K562 (cell line): ENCODE results near the gene BCAS3. TPM values are rescaled to one million over a fixed set of nuclear protein-coding genes. Genes with fewer than 3 reads are reported as not detected.

Source experiments
- ATAC-seq: fragments of 200-7000 bp; cut with Tn5 transposase; 3 replicates; pipeline ENCODE4 v1.9.1; 2020; ENCODE audit warnings: moderate library complexity
- BruUV-seq: library from RNA; stranded (reverse); fragments of 400-500 nt; replicated peaks from 2 replicates; lab custom pipeline; 2021; lab: Mats Ljungman, UMichigan
- CTCF ChIA-PET: fragments of 300-600 bp; formaldehyde crosslinking; extraction: SDS; loops from one replicate; lab custom pipeline; 2021; ENCODE audit warnings: low intra/inter-chr PET ratio; lab: Yijun Ruan, JAX
- POLR2A ChIA-PET: fragments of 300-600, 350-650 bp; sonication (Branson Sonifier 250); formaldehyde crosslinking; extraction: SDS; loops from one replicate; lab custom pipeline; 2021; ENCODE audit warnings: antibody characterized with exemption, inconsistent platforms; lab: Yijun Ruan, JAX
- DNase-seq, 4 experiments: peaks; one replicate each; pipeline versions ENCODE4 v3.0.0 to v3.0.0-alpha.2; 2011 to 2018; ENCODE audit warnings: low spot score in 3 of 4, mixed read lengths in 3 of 4; ENCODE audit errors: extremely low read depth in 1 of 4
- FAIRE-seq: peaks from 2 replicates; lab custom pipeline; 2011; peaks lifted over from hg19 to GRCh38; lab: Jason Lieb, UNC
- H2AFZ ChIP-seq: 2 replicates; pipeline ENCODE4 v1.6.0; 2011; ENCODE audit warnings: low read depth, low read length, control low read depth, inconsistent platforms
- H3K27ac ChIP-seq: fragments of 200-600 bp; 3 replicates; pipeline ENCODE4 v1.8.0; 2011; ENCODE audit warnings: low read depth, mild to moderate bottlenecking, control low read depth, inconsistent platforms, low read length, moderate library complexity, mixed read lengths; ENCODE audit errors: extremely low read depth
- H3K27me3 ChIP-seq, 2 experiments: fragments of 300-600 bp in 1 of 2; 2 replicates in 1 of 2; 3 replicates in 1 of 2; pipeline versions ENCODE4 v1.6.0 to v1.8.0; 2011; ENCODE audit warnings: inconsistent platforms in 2 of 2, low read length in 2 of 2, mild to moderate bottlenecking in 1 of 2, mixed read lengths in 1 of 2, moderate library complexity in 1 of 2; ENCODE audit not compliant: control insufficient read depth in 2 of 2, insufficient read depth in 2 of 2
- H3K36me3 ChIP-seq: fragments of 300-600 bp; 3 replicates; pipeline ENCODE4 v1.8.0; 2011; ENCODE audit warnings: mild to moderate bottlenecking, low read length, inconsistent platforms; ENCODE audit not compliant: control insufficient read depth, insufficient read depth
- H3K4me1 ChIP-seq, 2 experiments: fragments of 200-600 bp in 1 of 2; replicated peaks in 1 of 2; 2 replicates in 1 of 2; 3 replicates in 1 of 2; pipeline versions ENCODE4 v1.5.1 to v1.8.0; 2011; ENCODE audit warnings: inconsistent platforms in 2 of 2, low read length in 2 of 2, mild to moderate bottlenecking in 1 of 2, mixed read lengths in 1 of 2, moderate library complexity in 1 of 2; ENCODE audit not compliant: control insufficient read depth in 2 of 2, insufficient read depth in 2 of 2
- H3K4me2 ChIP-seq: 2 replicates; pipeline ENCODE4 v1.6.1; 2011; ENCODE audit warnings: low read length, control low read depth, inconsistent platforms, mixed read lengths; ENCODE audit not compliant: insufficient read depth
- H3K4me3 ChIP-seq: fragments of 200-600 bp; sonication (generic), shearing (Covaris generic); 2 replicates; pipeline ENCODE4 v1.5.1; 2016; ENCODE audit warnings: control low read depth, inconsistent platforms
- H3K79me2 ChIP-seq: fragments of 200-600 bp; 3 replicates; pipeline ENCODE4 v1.8.0; 2011; ENCODE audit warnings: low read length, inconsistent platforms; ENCODE audit not compliant: control insufficient read depth, insufficient read depth
- H3K9ac ChIP-seq, 2 experiments: 2 replicates each; pipeline versions ENCODE4 v1.6.0 to v1.6.1; 2011; ENCODE audit warnings: low read depth in 2 of 2, low read length in 2 of 2, control low read depth in 1 of 2, inconsistent platforms in 1 of 2, mild to moderate bottlenecking in 1 of 2, mixed read lengths in 1 of 2; ENCODE audit not compliant: insufficient read depth in 1 of 2
- H3K9me1 ChIP-seq: one replicate; pipeline ENCODE4 v1.6.0; 2011; ENCODE audit warnings: inconsistent platforms, mild to moderate bottlenecking, low read length, moderate library complexity; ENCODE audit not compliant: control insufficient read depth, insufficient read depth
- H3K9me3 ChIP-seq: replicated peaks from 2 replicates; pipeline ENCODE4 v1.5.1; 2011; ENCODE audit warnings: low read depth, low read length, inconsistent platforms; ENCODE audit not compliant: control insufficient read depth, insufficient read depth
- H4K20me1 ChIP-seq: replicated peaks from 2 replicates; pipeline ENCODE4 v1.6.1; 2011; ENCODE audit warnings: low read length, inconsistent platforms, mixed read lengths; ENCODE audit not compliant: control insufficient read depth, insufficient read depth
- ATF2 ChIP-seq: sonication (generic); formaldehyde crosslinking; IDR thresholded peaks from 2 replicates; pipeline ENCODE4 v1.8.1; 2022; ENCODE audit warnings: missing genetic modification reagents
- GTF2E2 ChIP-seq: fragments of 200-800 bp; sonication (Bioruptor generic); IDR thresholded peaks from 2 replicates; pipeline ENCODE4 v1.6.1; 2016; ENCODE audit warnings: missing genetic modification characterization, missing compliant biosample characterization
- YY1 ChIP-seq, 3 experiments: IDR thresholded peaks; 2 replicates each; pipeline ENCODE4 v1.6.1; 2011; ENCODE audit warnings: low read length in 2 of 3, mild to moderate bottlenecking in 2 of 3, moderate library complexity in 2 of 3, borderline replicate concordance in 1 of 3, control low read depth in 1 of 3, low read depth in 1 of 3; ENCODE audit not compliant: insufficient read depth in 3 of 3, insufficient replicate concordance in 2 of 3, control insufficient read depth in 1 of 3, insufficient read length in 1 of 3; ENCODE audit errors: extremely low read depth in 1 of 3
- ZBTB11 ChIP-seq, 3 experiments: fragments of 200-800 bp in 1 of 3; fragments of 250-450 bp in 1 of 3; fragments of 450-650 bp in 1 of 3; sonication (Bioruptor Pico) in 1 of 3; sonication (Bioruptor generic) in 1 of 3; formaldehyde crosslinking in 1 of 3; IDR thresholded peaks; 2 replicates each; pipeline versions ENCODE4 v1.6.1 to v1.8.0; 2016 to 2022; ENCODE audit warnings: mild to moderate bottlenecking in 2 of 3, missing genetic modification characterization in 2 of 3, missing compliant biosample characterization in 1 of 3, moderate library complexity in 1 of 3
- ZNF3 ChIP-seq: fragments of 250-450 bp; sonication (Bioruptor Pico); IDR thresholded peaks from 2 replicates; pipeline ENCODE4 v1.5.0; 2021; ENCODE audit warnings: mild to moderate bottlenecking, moderate library complexity
- WGBS: fragments of 100-300 bp; shearing (Covaris generic); methylation state at CpG from one replicate; pipeline ENCODE4 v1.1.6; 2016; ENCODE audit warnings: low coverage, mixed read lengths; ENCODE audit not compliant: insufficient coverage; ENCODE audit errors: missing lambda C conversion rate; 5-methylcytosine and 5-hydroxymethylcytosine counted together
- in situ Hi-C: fragments of 300-500 bp; cut with MboI; formaldehyde crosslinking; loops from 4 replicates; pipeline ENCODE4 v1.15.0; 2018; ENCODE audit warnings: inconsistent platforms, mixed read lengths
- intact Hi-C: fragments of 100-400 bp; cut with micrococcal nuclease; formaldehyde crosslinking; loops from 2 replicates; pipeline ENCODE4 v1.14.2; 2022
- polyA plus RNA-seq, 8 experiments: library from polyadenylated mRNA; depleted of rRNA in 4 of 8; stranded (reverse) in 5 of 8; unstranded in 3 of 8; fragments of >200 nt; fragmentation: Nextera tagmentation in 2 of 8; fragmentation: Illumina TruSeq in 1 of 8; extraction: Ambion mirVana in 2 of 8; extraction: Trizol in 1 of 8; gene quantifications; 2 replicates each; pipeline versions ENCODE4 v1.2.1 to v1.2.3, GENCODE V29; 2011 to 2014; ENCODE audit warnings: inconsistent platforms in 1 of 8, missing spikeins in 1 of 8
- total RNA-seq, 7 experiments: library from RNA; depleted of rRNA in 6 of 7; stranded (reverse); fragments of >200 nt in 6 of 7; fragmentation: Illumina TruSeq in 2 of 7; extraction: Trizol in 2 of 7; gene quantifications; 2 replicates each; pipeline versions ENCODE4 v1.2.1 to v1.2.3, GENCODE V29; 2011 to 2021; ENCODE audit warnings: low replicate concordance in 1 of 7

The BCAS3 gene
- total and polyA plus RNA-seq, 9 of the 15 experiments (the other 6 are each of a cell fraction or from before 2014, with no cell fraction given): 1.9 to 5.5 (median 3.5) TPM

- Histone ChIP-seq H3K79me2 (no peaks in the 10 kb centered on the region), H3K9ac (no peak overlapping the region), H3K4me1 (no peaks in the 10 kb centered on the region), H3K9me3 (no peaks in the 10 kb centered on the region), H3K27ac (no peak overlapping the region), H2AFZ (no peak overlapping the region), H3K27me3 (peaks cover 5 to 8% of the 10 kb centered on the region in 2 experiments; a peak in 4 of 5 replicates), H3K36me3 (no peaks in the 10 kb centered on the region), H3K4me3 (no peak overlapping the region), H4K20me1 (no peaks in the 10 kb centered on the region), H3K4me2 (no peak overlapping the region), H3K9me1 (no peaks in the 10 kb centered on the region)
- ATAC-seq: no peak
- in situ Hi-C loops (no loop called here), intact Hi-C loops (no loop called here)
- 0% methylated on average over 3 of the region's 3 CpGs for WGBS
- no TSS peak for BruUV-seq
- ChIA-PET POLR2A (no interaction called here), CTCF (no interaction called here)
- DNase-seq: no peak
- FAIRE-seq: no peak
- TF ChIP-seq GTF2E2 (tag) (no peak), ATF2 (CRISPR knock-in tag) (no peak), ZNF3 (CRISPR knock-in tag) (no peak)
Observed at GRCh38 chr17:61259360-61259759, 581.7 kb downstream of the BCAS3 start.

- intact Hi-C loops: no loop called here
Observed at GRCh38 chr17:61260071-61260797, 582.6 kb downstream of the BCAS3 start.

More at GRCh38 chr17:61260071-61260797, 582.6 kb downstream of the BCAS3 start:
- no peak for DNase-seq
- no peak for FAIRE-seq
- in situ Hi-C loops: no loop called here
- no peak for TF ChIP-seq YY1 (IDR thresholded peaks at IDR 0.05; ENCODE audit: borderline replicate concordance in 1 of 3, control insufficient read depth in 1 of 3, extremely low read depth in 1 of 3, insufficient read depth in 3 of 3, insufficient read length in 1 of 3, insufficient replicate concordance in 2 of 3, low read depth in 1 of 3, low read length in 2 of 3)
- peak in 1 of 3 experiments; percentile 54; a peak in 2 of 6 replicates for TF ChIP-seq ZBTB11 (CRISPR knock-in tag; IDR thresholded peaks at IDR 0.05)
- Histone ChIP-seq H3K4me3 (no peak overlapping the region), H3K27ac (no peak overlapping the region), H2AFZ (no peak overlapping the region), H3K27me3 (peaks cover 5 to 8% of the 10 kb centered on the region in 2 experiments; a peak in 4 of 5 replicates), H3K9ac (no peak overlapping the region), H3K9me1 (no peaks in the 10 kb centered on the region), H3K79me2 (no peaks in the 10 kb centered on the region), H3K4me2 (no peak overlapping the region), H3K9me3 (no peaks in the 10 kb centered on the region), H3K36me3 (no peaks in the 10 kb centered on the region), H3K4me1 (no peaks in the 10 kb centered on the region), H4K20me1 (no peaks in the 10 kb centered on the region)
- ATAC-seq: no peak
- CTCF ChIA-PET: no interaction called here
- WGBS: 0% methylated on average over 12 of the region's 12 CpGs
- BruUV-seq: no TSS peak
- POLR2A ChIA-PET: no interaction called here
